Measurements from ENCODE around the gene RGS11.

Gene RGS11

DNA sequence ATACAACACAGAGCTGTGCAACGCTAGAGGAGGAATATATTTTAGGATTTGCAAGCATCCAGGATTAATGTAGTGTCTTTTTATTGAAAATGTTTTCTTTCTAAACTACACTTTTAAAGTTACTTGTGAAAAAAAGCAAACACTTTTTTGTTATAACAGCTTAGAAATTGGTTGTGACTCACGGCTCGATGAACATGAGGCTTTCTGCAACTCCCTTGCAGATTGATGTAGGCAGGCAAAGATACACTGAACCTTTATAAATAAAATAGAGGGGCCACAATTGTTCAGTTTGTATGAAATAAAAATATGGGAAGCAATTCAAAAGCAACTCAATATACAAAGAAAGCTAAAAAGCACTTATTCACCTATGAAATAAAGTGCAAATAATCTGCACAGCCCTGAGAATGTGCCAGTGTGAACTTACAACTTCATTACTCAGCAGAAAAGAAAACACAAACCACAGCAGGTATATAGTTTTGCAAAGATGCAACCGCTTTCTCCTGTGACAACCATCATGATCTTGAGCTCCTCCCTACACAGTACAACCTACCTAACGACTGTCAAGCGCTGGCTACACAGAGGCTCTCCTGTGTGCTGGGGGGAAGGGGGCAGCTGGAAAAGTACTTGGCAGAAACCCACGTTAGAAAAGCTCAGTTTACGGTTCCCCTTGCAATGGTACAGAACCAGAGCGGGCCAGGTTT, 47.4 kb downstream of the RGS11 start:
- no peak for DNase-seq

DNA sequence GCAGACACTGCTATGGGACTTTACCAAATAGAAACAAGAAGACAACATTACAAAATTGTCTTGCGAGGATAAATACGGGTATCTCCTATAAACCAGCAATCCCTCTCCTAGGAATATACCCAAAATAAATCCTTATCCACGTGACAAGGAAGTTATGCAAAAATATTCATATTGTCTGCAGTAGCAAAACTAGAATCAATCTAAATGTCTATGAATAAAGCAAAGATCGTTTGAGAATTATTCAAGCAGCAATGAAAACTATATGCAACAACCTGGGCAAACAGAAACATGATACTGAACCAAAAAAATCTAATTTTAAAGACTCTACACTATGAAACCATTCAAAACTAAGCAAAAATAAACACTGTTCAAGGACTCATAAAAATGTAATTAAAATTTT, 55.7 kb downstream of the RGS11 start:
- DNase-seq, result no peak
